Measurements from ENCODE around the gene GRB10.

GRB10 gene

DNA sequence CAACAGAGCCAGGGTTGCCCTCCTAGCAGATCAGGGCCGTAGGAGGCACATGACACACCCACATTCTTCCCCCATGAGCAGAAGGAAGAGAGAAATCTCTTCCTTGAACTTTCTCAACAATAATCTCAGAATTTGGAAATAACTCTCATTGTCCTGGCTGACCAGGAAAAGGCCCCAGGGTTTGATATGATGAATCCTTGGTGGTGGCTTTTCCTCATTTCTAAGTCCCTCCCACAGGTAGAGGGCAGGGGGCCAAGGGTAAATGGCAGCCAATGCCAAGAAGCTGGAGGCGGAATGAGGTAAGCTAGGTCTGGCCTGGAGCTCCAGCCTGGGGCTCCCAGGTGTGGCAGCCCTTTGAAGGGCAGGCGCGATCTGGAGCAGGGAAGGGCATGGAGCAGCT is 67.8 kb downstream of the GRB10 start:
- Histone ChIP-seq H3K36me3 (no peaks in the 10 kb centered on the region), H3K9me3 (no peaks in the 10 kb centered on the region), H3K4me1 (no peaks in the 10 kb centered on the region), H3K27me3 (peaks cover 35% of the 10 kb centered on the region), H3K4me3 (ENCODE audit: low read depth, low read length) (no peak overlapping the region)
- TF ChIP-seq, protein P1, sequence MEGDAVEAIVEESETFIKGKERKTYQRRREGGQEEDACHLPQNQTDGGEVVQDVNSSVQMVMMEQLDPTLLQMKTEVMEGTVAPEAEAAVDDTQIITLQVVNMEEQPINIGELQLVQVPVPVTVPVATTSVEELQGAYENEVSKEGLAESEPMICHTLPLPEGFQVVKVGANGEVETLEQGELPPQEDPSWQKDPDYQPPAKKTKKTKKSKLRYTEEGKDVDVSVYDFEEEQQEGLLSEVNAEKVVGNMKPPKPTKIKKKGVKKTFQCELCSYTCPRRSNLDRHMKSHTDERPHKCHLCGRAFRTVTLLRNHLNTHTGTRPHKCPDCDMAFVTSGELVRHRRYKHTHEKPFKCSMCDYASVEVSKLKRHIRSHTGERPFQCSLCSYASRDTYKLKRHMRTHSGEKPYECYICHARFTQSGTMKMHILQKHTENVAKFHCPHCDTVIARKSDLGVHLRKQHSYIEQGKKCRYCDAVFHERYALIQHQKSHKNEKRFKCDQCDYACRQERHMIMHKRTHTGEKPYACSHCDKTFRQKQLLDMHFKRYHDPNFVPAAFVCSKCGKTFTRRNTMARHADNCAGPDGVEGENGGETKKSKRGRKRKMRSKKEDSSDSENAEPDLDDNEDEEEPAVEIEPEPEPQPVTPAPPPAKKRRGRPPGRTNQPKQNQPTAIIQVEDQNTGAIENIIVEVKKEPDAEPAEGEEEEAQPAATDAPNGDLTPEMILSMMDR (IDR thresholded peaks at IDR 0.05; ENCODE audit: low read depth, low read length) = no peak
- DNase-seq = no peak

DNA sequence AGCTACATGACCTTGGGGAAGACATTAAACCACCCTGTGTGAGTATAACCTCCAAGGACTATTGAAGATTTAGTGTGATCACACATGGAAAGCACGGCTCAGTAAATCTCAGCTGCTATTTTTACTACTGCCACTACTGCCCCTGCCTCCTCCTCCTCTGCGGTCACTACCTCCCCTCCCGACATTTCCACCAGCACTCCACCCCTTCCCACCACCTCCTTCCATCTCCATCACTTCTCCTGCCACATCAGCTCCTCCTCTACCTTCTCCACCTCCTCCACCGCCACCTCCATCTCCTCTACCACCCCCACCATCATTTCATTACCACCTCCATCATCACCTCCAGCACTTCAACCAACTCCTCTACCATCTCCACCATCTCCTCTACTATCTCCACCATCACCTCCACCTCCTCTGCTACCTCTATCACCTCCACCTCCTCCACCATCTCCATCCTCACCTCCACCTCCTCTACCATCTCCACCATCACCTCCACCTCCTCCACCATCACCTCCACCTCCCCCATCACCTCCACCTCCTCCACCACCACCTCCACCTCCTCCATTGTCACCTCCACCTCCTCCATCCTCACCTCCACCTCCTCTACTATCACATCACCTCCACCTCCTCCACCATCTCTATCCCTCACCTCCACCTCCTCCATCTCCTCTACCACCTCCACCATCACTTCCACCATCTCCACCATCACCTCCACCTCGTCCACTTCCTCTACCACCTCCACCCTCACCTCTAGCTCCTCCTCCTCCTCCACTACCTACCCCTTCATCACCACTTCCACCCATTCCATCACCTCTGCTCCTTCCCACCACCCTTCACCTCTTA is 69.4 kb downstream of the GRB10 start:
- peaks cover 28% of the 10 kb centered on the region for H3K27me3 ChIP-seq
- H3K9me3 ChIP-seq = no peaks in the 10 kb centered on the region
- no peak for DNase-seq
- H3K4me1 ChIP-seq = no peaks in the 10 kb centered on the region
- H3K36me3 ChIP-seq = no peaks in the 10 kb centered on the region
- TF ChIP-seq, protein P1 (IDR thresholded peaks at IDR 0.05; ENCODE audit: low read depth, low read length) = no peak
- H3K4me3 ChIP-seq (ENCODE audit: low read depth, low read length) = no peak overlapping the region

DNA sequence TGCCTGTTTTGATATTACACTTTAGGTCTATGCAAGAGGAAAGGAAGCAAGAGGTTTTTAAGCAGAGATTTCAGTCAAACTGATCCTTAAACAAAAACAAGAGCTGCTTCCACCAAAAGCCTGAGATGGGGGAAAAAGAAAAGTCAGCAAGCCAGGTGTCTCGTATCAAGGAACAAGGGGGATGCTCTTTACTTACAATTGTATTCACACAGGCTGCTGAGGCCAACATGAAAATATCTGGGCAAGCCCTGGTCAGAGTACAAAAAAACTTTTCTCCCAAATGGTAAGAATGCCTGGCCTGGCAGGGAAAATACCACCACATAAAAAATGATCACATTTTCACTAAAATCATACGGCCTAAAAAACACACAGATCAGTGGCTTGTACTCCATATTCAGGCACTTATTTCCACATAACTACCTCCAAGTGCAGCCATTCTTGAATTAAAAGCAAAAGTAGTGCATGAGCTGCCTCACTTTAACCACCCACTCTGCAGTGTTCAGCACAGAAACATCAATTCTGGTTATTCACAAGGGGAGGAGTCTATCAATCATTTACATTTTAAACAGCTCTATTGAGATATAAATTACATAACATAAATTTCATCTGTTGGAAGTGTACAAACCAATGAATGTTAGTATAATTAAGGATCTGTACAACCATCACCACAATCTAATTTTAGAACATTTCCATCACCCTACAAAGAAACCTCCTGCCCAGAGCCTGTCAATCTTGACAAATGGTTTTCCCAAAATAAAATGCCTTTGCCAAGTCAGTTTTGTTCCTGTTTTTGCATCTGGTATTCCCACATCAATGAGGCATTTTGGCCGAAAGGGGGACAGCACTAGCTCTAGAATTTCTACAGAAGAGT is 70.2 kb downstream of the GRB10 start:
- Histone ChIP-seq H3K36me3 (no peaks in the 10 kb centered on the region), H3K9me3 (no peaks in the 10 kb centered on the region), H3K4me3 (ENCODE audit: low read depth, low read length) (no peak overlapping the region), H3K4me1 (no peaks in the 10 kb centered on the region), H3K27me3 (peaks cover 27% of the 10 kb centered on the region)
- DNase-seq = no peak
- TF ChIP-seq, protein P1 (IDR thresholded peaks at IDR 0.05; ENCODE audit: low read depth, low read length) = no peak

DNA sequence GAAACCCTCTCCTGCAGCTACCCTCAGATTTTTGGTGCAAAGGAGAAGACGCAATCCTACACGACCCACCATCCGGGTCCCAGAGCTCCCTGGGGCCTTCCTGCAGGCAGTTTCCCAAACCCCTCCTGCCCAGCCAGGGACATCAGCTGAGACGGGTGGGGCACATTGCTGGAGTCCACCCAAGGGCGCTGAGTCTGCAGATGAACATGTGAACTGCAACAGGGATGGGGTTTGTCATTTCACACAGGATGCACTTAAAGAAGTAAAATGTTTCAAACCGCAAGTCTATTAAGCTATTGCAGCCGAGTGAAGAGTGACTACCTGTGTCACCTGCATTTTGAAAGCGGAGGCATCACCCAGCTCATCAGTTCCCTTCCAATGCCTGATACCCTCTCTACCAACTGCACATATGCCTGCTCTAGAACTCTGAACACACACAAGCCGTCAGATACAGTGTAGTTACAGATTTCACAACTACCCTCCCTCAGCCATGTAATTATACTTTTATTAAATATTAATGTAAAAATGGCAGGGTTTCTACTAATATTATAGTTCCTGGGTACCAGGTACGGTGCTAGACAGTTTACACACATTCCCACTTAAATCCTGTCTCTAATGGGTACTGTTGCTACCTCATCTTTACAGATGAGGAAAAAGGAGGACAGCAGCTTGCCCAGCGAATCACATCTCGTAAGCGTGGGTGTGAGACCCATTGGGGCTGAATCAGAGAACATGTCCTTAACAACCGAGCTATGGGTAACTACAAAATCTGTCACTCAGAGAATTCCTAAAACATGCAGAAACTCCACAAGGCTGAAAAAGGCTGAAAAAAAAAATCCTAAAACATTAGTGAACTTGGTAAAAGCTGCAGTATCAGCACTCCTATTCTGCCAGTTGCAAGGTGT is 71.2 kb downstream of the GRB10 start:
- Histone ChIP-seq H3K9me3 (no peaks in the 10 kb centered on the region), H3K27me3 (peaks cover 27% of the 10 kb centered on the region), H3K4me3 (ENCODE audit: low read depth, low read length) (no peak overlapping the region), H3K4me1 (no peaks in the 10 kb centered on the region), H3K36me3 (no peaks in the 10 kb centered on the region)
- TF ChIP-seq, protein P1 (IDR thresholded peaks at IDR 0.05; ENCODE audit: low read depth, low read length) = no peak
- no peak for DNase-seq

DNA sequence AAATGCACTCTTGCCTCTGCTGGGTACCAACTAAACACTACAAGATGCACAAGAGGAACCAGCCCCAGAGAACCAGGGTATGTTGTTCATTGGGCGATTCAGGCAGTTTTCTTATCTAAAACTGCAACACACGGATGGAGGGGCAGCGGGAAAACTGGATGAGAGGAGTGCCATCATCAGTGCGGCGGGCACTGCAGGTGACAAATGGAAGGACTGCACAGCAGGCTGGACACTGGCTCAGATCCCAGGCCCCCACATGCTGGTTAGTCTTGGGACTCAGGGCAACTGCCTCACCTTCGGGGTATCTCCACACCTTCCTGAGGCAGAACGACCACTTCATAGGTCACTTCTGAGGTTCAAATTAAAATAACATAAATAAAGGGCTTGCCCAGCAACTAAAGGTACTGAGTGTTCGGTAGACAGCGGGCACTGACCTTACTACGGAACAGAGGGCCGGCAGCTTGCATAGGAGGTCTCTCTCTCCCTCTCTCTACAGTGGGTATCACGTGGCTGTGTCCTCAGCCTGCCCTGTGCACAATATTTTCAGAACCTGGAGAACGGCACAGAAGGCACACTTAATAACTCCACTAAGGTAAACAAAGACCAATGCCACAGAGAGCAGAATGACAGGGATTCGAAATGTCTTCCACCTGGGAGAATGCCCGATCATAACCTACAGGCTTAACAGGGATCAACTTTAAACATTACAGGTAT is 72.1 kb downstream of the GRB10 start:
- H3K4me3 ChIP-seq (ENCODE audit: low read depth, low read length) = no peak overlapping the region
- no peaks in the 10 kb centered on the region for H3K36me3 ChIP-seq
- no peak for DNase-seq
- H3K9me3 ChIP-seq = no peaks in the 10 kb centered on the region
- H3K4me1 ChIP-seq = no peaks in the 10 kb centered on the region
- TF ChIP-seq, protein P1 (IDR thresholded peaks at IDR 0.05; ENCODE audit: low read depth, low read length) = no peak
- H3K27me3 ChIP-seq = peaks cover 22% of the 10 kb centered on the region

Measured in BE2C (cell line).